Upper lobe of left lung (tissue), 4 donors: Measurements from ENCODE around the gene NSMCE1.

Experiments
- CTCF ChIP-seq, 6 experiments: fragments of 450-650 bp in 4 of 6; fragments of 200-600 bp in 2 of 6; sonication (generic) in 2 of 6; IDR thresholded peaks; one replicate each; pipeline ENCODE4 v1.5.1; 2016 to 2019; ENCODE audit warnings: antibody characterized with exemption in 6 of 6
- POLR2A ChIP-seq, 4 donors: fragments of 450-650 bp; IDR thresholded peaks; one replicate each; pipeline ENCODE4 v1.5.1; 2016 to 2017; ENCODE audit warnings: antibody characterized with exemption in 4 of 4, mild to moderate bottlenecking in 2 of 4

- no peak for TF ChIP-seq POLR2A (IDR thresholded peaks at IDR 0.05)
- TF ChIP-seq CTCF (IDR thresholded peaks at IDR 0.05): no peak
These were observed 28.5 kb downstream of the NSMCE1 start for GRCh38 chr16:27239906-27240655.
